Smooth muscle cell (in vitro differentiated cells): ENCODE data around the gene TCF4. TPM values are rescaled to one million over a fixed set of nuclear protein-coding genes. Genes with fewer than 3 reads are reported as not detected.

Experiments used
- DNase-seq: peaks from one replicate; lab custom pipeline; 2025; ENCODE audit not compliant: unreplicated experiment; lab: John Stamatoyannopoulos, UW
- H2AFZ ChIP-seq: fragments of 200-600 bp; sonication (generic); 2 replicates; pipeline ENCODE4 v1.6.0; 2016; ENCODE audit warnings: antibody characterized with exemption, low read depth, mild to moderate bottlenecking
- H3F3A ChIP-seq: fragments of 200-600 bp; sonication (generic); 2 replicates; pipeline ENCODE4 v1.6.0; 2017; ENCODE audit warnings: antibody characterized with exemption, low read depth
- H3K27ac ChIP-seq: fragments of 200-600 bp; sonication (generic); 2 replicates; pipeline ENCODE4 v1.5.1; 2016; ENCODE audit warnings: low read depth, mild to moderate bottlenecking
- H3K27me3 ChIP-seq: fragments of 200-600 bp; sonication (generic); 2 replicates; pipeline ENCODE4 v1.6.1; 2016; ENCODE audit warnings: low read depth, mild to moderate bottlenecking
- H3K36me3 ChIP-seq: fragments of 200-600 bp; sonication (generic); 2 replicates; pipeline ENCODE4 v1.5.1; 2016; ENCODE audit warnings: low read depth
- H3K4me1 ChIP-seq: fragments of 200-600 bp; sonication (generic); 2 replicates; pipeline ENCODE4 v1.5.1; 2016; ENCODE audit warnings: low read depth
- H3K4me2 ChIP-seq: fragments of 200-600 bp; sonication (generic); 2 replicates; pipeline ENCODE4 v1.6.0; 2016; ENCODE audit warnings: mild to moderate bottlenecking
- H3K4me3 ChIP-seq: fragments of 200-600 bp; sonication (generic); 2 replicates; pipeline ENCODE4 v1.5.1; 2016; ENCODE audit warnings: mild to moderate bottlenecking
- H3K79me2 ChIP-seq: fragments of 200-600 bp; sonication (generic); 2 replicates; pipeline ENCODE4 v1.6.0; 2016; ENCODE audit warnings: low read depth, mild to moderate bottlenecking
- H3K9ac ChIP-seq: fragments of 200-600 bp; sonication (generic); 2 replicates; pipeline ENCODE4 v1.6.0; 2016; ENCODE audit warnings: low read depth
- H3K9me3 ChIP-seq: fragments of 200-600 bp; sonication (generic); replicated peaks from 2 replicates; pipeline ENCODE4 v1.5.1; 2016; ENCODE audit warnings: low read depth
- H4K20me1 ChIP-seq: fragments of 200-600 bp; sonication (generic); 2 replicates; pipeline ENCODE4 v1.6.0; 2016; ENCODE audit warnings: low read depth
- WGBS: methylation state at CpG from one replicate; pipeline ENCODE4 v1.1.7; 2016; ENCODE audit warnings: low lambda C conversion rate; 5-methylcytosine and 5-hydroxymethylcytosine counted together
- polyA plus RNA-seq: library from polyadenylated mRNA; unstranded; fragments of >200 nt; fragmentation: Nextera tagmentation; extraction: Ambion mirVana; gene quantifications from 2 replicates; pipeline ENCODE4 v1.2.1, GENCODE V29; 2016
- total RNA-seq: library from RNA; depleted of rRNA; stranded (reverse); fragments of >200 nt; gene quantifications from 2 replicates; pipeline ENCODE4 v1.2.3, GENCODE V29; 2014
- TF ChIP-seq, protein P1 (sequence below): fragments of 200-600 bp; sonication (generic); IDR thresholded peaks from 2 replicates; pipeline ENCODE4 v1.5.1; 2017; ENCODE audit warnings: borderline replicate concordance, mild to moderate bottlenecking, antibody characterized with exemption; ENCODE audit not compliant: insufficient read depth, poor library complexity, severe bottlenecking

Gene TCF4
- total and polyA plus RNA-seq, 2 experiments from 2014 or later: 105 to 120 TPM

DNA sequence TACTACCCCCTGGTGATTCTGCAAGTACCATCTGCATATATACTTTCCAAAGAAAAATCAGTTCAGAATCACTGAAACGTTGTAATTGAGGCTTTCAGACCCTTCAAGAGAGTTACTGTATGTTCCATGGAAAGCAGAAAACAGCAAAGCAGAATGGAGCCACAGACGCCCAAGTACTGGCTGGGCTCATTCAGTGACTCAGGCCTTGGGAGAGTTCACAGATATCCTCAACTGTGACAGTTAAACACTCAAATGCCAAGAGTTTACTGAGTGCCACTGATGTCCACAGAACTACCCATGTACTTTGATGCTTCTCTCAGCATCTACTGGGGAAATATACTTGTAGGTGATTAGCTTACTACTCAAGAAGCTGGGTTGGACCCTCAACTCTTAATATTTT, 303.4 kb downstream of the TCF4 start:
- no peak overlapping the region for H3K4me3 ChIP-seq
- no peak overlapping the region for H3K9ac ChIP-seq
- no peaks in the 10 kb centered on the region for H3K4me1 ChIP-seq
- no peak for DNase-seq
- H3K9me3 ChIP-seq: no peaks in the 10 kb centered on the region
- H3K27me3 ChIP-seq: no peaks in the 10 kb centered on the region
- peaks cover 96% of the 10 kb centered on the region for H3K79me2 ChIP-seq
- H3K36me3 ChIP-seq: no peaks in the 10 kb centered on the region
- no peaks in the 10 kb centered on the region for H3F3A ChIP-seq
- peaks cover 77% of the 10 kb centered on the region for H4K20me1 ChIP-seq
- H2AFZ ChIP-seq: no peak overlapping the region
- H3K27ac ChIP-seq: no peak overlapping the region
- 61% methylated on average over 2 of the region's 2 CpGs for WGBS
- H3K4me2 ChIP-seq: no peak overlapping the region
- TF ChIP-seq, protein P1, sequence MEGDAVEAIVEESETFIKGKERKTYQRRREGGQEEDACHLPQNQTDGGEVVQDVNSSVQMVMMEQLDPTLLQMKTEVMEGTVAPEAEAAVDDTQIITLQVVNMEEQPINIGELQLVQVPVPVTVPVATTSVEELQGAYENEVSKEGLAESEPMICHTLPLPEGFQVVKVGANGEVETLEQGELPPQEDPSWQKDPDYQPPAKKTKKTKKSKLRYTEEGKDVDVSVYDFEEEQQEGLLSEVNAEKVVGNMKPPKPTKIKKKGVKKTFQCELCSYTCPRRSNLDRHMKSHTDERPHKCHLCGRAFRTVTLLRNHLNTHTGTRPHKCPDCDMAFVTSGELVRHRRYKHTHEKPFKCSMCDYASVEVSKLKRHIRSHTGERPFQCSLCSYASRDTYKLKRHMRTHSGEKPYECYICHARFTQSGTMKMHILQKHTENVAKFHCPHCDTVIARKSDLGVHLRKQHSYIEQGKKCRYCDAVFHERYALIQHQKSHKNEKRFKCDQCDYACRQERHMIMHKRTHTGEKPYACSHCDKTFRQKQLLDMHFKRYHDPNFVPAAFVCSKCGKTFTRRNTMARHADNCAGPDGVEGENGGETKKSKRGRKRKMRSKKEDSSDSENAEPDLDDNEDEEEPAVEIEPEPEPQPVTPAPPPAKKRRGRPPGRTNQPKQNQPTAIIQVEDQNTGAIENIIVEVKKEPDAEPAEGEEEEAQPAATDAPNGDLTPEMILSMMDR: no peak

DNA sequence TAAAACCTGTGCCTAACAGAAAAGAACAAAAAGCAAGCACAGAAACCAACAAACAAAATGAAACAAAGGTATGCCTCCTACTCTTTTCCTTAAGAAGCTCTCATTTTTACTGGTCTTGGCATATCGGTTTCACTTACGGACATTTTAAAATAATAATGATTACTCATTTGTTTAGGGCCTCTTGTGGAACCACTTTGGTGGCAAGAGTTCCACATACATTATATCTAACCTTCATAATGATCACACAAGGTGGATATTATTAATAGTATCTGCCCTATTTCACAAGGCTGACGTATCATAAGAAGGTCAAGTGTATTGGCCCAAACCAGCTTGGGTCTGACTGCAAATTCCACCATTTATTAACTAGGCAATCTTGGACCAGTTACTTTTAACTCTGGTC, 304.7 kb downstream of the TCF4 start:
- no peak overlapping the region for H2AFZ ChIP-seq
- DNase-seq: no peak
- H3F3A ChIP-seq: no peaks in the 10 kb centered on the region
- no peaks in the 10 kb centered on the region for H3K9me3 ChIP-seq
- 97% methylated on average over 3 of the region's 3 CpGs for WGBS
- H3K4me2 ChIP-seq: no peak overlapping the region
- H3K36me3 ChIP-seq: no peaks in the 10 kb centered on the region
- H3K79me2 ChIP-seq: peaks cover 87% of the 10 kb centered on the region
- TF ChIP-seq, protein P1: no peak
- no peaks in the 10 kb centered on the region for H3K27me3 ChIP-seq
- H4K20me1 ChIP-seq: peaks cover 64% of the 10 kb centered on the region
- H3K4me3 ChIP-seq: no peak overlapping the region
- H3K4me1 ChIP-seq: no peaks in the 10 kb centered on the region
- no peak overlapping the region for H3K9ac ChIP-seq
- no peak overlapping the region for H3K27ac ChIP-seq

DNA sequence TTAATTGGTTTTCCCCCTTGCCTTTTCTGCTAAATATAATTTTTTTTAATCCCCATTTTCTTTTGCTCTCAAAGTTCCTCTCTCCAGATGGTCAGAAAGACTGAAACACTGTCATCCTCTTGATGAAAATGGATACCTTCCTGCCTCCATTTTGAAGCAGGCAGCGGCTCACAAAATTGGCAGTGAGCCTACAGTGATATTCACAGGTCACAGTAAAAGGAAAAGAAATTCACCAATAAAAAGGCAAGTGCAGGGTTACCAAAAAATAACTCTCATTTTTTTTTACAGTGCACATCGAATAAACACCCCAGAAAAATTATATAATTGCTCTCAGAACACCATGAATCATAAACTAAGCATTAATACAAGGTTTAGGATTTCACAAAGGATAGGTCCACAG, 307.5 kb downstream of the TCF4 start:
- no peak overlapping the region for H3K9ac ChIP-seq
- no peak overlapping the region for H3K27ac ChIP-seq
- H3K79me2 ChIP-seq: peaks cover 62% of the 10 kb centered on the region
- DNase-seq: no peak
- H3K4me2 ChIP-seq: no peak overlapping the region
- H4K20me1 ChIP-seq: peaks cover 37% of the 10 kb centered on the region
- TF ChIP-seq, protein P1: no peak
- no peaks in the 10 kb centered on the region for H3K9me3 ChIP-seq
- H3F3A ChIP-seq: no peaks in the 10 kb centered on the region
- WGBS: 95% methylated on average over 2 of the region's 2 CpGs
- H3K4me3 ChIP-seq: no peak overlapping the region
- no peaks in the 10 kb centered on the region for H3K36me3 ChIP-seq
- peaks cover 5% of the 10 kb centered on the region for H3K4me1 ChIP-seq
- H2AFZ ChIP-seq: no peak overlapping the region
- no peaks in the 10 kb centered on the region for H3K27me3 ChIP-seq
